Mesendoderm (in vitro differentiated cells): ENCODE data around the gene CCDC88A.
A peak's percentile ranks its signal among the peaks of the same experiment; 100 is the strongest.
"Not testable (repeated sequence)": the region's sequence is repeated elsewhere in the genome, so short reads cannot be mapped to it uniquely, and the experiment has no call there.

Experiments
- DNase-seq: peaks from one replicate; pipeline ENCODE4 v3.0.0; 2013
- H2AK5ac ChIP-seq: 2 replicates; pipeline ENCODE4 v1.6.1; 2013; ENCODE audit warnings: low read length, inconsistent platforms
- H2BK120ac ChIP-seq: 2 replicates; pipeline ENCODE4 v1.6.1; 2013; ENCODE audit warnings: low read depth, mild to moderate bottlenecking, low read length, moderate library complexity, mixed read lengths
- H2BK15ac ChIP-seq: replicated peaks from 2 replicates; pipeline ENCODE4 v1.6.1; 2013; ENCODE audit warnings: low read depth, mild to moderate bottlenecking, moderate library complexity
- H2BK5ac ChIP-seq: 2 replicates; pipeline ENCODE4 v1.6.1; 2013; ENCODE audit warnings: low read length, inconsistent platforms
- H3K18ac ChIP-seq: 2 replicates; pipeline ENCODE4 v1.6.1; 2013; ENCODE audit warnings: mild to moderate bottlenecking, low read length, mixed read lengths
- H3K23ac ChIP-seq: one replicate; pipeline ENCODE4 v1.6.1; 2013; ENCODE audit warnings: low read length
- H3K27ac ChIP-seq: 2 replicates; pipeline ENCODE4 v1.5.1; 2013; ENCODE audit warnings: low read depth, mild to moderate bottlenecking, inconsistent platforms, low read length, moderate library complexity
- H3K27me3 ChIP-seq: 2 replicates; pipeline ENCODE4 v1.6.1; 2013; ENCODE audit warnings: low read length, control low read depth, mild to moderate bottlenecking, inconsistent platforms; ENCODE audit not compliant: insufficient read depth, poor library complexity
- H3K36me3 ChIP-seq: 2 replicates; pipeline ENCODE4 v1.6.1; 2013; ENCODE audit warnings: low read length, inconsistent platforms; ENCODE audit not compliant: control insufficient read depth, insufficient read depth
- H3K4ac ChIP-seq: one replicate; pipeline ENCODE4 v1.6.1; 2013; ENCODE audit warnings: low read depth, mild to moderate bottlenecking, low read length, moderate library complexity
- H3K4me1 ChIP-seq: 2 replicates; pipeline ENCODE4 v1.6.1; 2013; ENCODE audit warnings: low read depth, low read length, inconsistent platforms; ENCODE audit not compliant: control insufficient read depth
- H3K4me2 ChIP-seq: 2 replicates; pipeline ENCODE4 v1.6.1; 2013; ENCODE audit warnings: low read length
- H3K4me3 ChIP-seq: 2 replicates; pipeline ENCODE4 v1.5.1; 2013; ENCODE audit warnings: mild to moderate bottlenecking, low read length
- H3K56ac ChIP-seq: one replicate; pipeline ENCODE4 v1.6.1; 2013; ENCODE audit warnings: low read length
- H3K79me1 ChIP-seq: 2 replicates; pipeline ENCODE4 v1.6.1; 2013; ENCODE audit warnings: low read length, inconsistent platforms
- H3K79me2 ChIP-seq: 2 replicates; pipeline ENCODE4 v1.6.1; 2013; ENCODE audit warnings: mild to moderate bottlenecking, low read length; ENCODE audit not compliant: control insufficient read depth, insufficient read depth
- H3K9ac ChIP-seq: 2 replicates; pipeline ENCODE4 v1.6.1; 2013; ENCODE audit warnings: low read length, inconsistent platforms
- H4K5ac ChIP-seq: one replicate; pipeline ENCODE4 v1.6.1; 2013; ENCODE audit warnings: low read length
- H4K8ac ChIP-seq: one replicate; pipeline ENCODE4 v1.6.1; 2013; ENCODE audit warnings: low read depth, mild to moderate bottlenecking, control low read depth, low read length, moderate library complexity
- WGBS: extraction: QIAGEN DNeasy Blood & Tissue Kit; methylation state at CpG from one replicate; pipeline ENCODE4 v1.1.7; 2013; ENCODE audit warnings: low lambda C conversion rate, missing lambda C conversion rate; ENCODE audit not compliant: insufficient coverage; ENCODE audit errors: extremely low coverage; 5-methylcytosine and 5-hydroxymethylcytosine counted together

Gene CCDC88A

GRCh38 chr2:55279214-55279835, 140.3 kb downstream of the CCDC88A start:
- not testable (repeated sequence) for H2AK5ac ChIP-seq, H4K8ac ChIP-seq, H3K18ac ChIP-seq, H3K4me3 ChIP-seq, H3K27me3 ChIP-seq, H3K9ac ChIP-seq, H3K23ac ChIP-seq, H3K4me2 ChIP-seq, H3K27ac ChIP-seq, H3K79me1 ChIP-seq, H3K4ac ChIP-seq, H4K5ac ChIP-seq, H2BK120ac ChIP-seq, H3K4me1 ChIP-seq, H2BK5ac ChIP-seq, H2BK15ac ChIP-seq, H3K36me3 ChIP-seq, H3K79me2 ChIP-seq
- H3K56ac ChIP-seq = peak overlapping the region; percentile 40
- no CpG with 5 or more reads among the region's 10 CpGs for WGBS
- peak; percentile 78 for DNase-seq

- no peak overlapping the region for H3K4me2 ChIP-seq
- H3K18ac ChIP-seq = no peak overlapping the region
- H3K79me2 ChIP-seq = no peaks in the 10 kb centered on the region
- no peak overlapping the region for H3K9ac ChIP-seq
- H3K4me1 ChIP-seq = peaks cover 3% of the 10 kb centered on the region
- no peak overlapping the region for H3K27ac ChIP-seq
- no peak overlapping the region for H2BK5ac ChIP-seq
- no peak overlapping the region for H3K56ac ChIP-seq
- H4K5ac ChIP-seq = no peak overlapping the region
- H2AK5ac ChIP-seq = no peak overlapping the region
- no peak overlapping the region for H3K4me3 ChIP-seq
- no peak overlapping the region for H3K23ac ChIP-seq
- no peak overlapping the region for H2BK15ac ChIP-seq
- H3K79me1 ChIP-seq = no peaks in the 10 kb centered on the region
- H3K36me3 ChIP-seq = no peaks in the 10 kb centered on the region
- no peak overlapping the region for H4K8ac ChIP-seq
- WGBS = no CpG with 5 or more reads among the region's 3 CpGs
- H2BK120ac ChIP-seq = no peak overlapping the region
- DNase-seq = no peak
- H3K27me3 ChIP-seq = no peaks in the 10 kb centered on the region
- H3K4ac ChIP-seq = no peak overlapping the region
These were observed 142.3 kb downstream of the CCDC88A start for GRCh38 chr2:55277310-55277709.

- not testable (repeated sequence) for H3K23ac ChIP-seq, H3K9ac ChIP-seq, DNase-seq, H2BK15ac ChIP-seq, H3K4me1 ChIP-seq, H3K27me3 ChIP-seq, H3K79me1 ChIP-seq, H4K5ac ChIP-seq, H3K4ac ChIP-seq, H3K56ac ChIP-seq, H2BK5ac ChIP-seq, H3K27ac ChIP-seq, H3K4me3 ChIP-seq, H3K18ac ChIP-seq, H2AK5ac ChIP-seq, H4K8ac ChIP-seq, H3K79me2 ChIP-seq, H3K36me3 ChIP-seq, H2BK120ac ChIP-seq, H3K4me2 ChIP-seq
- WGBS = no CpG with 5 or more reads among the region's 2 CpGs
These were observed 145.3 kb downstream of the CCDC88A start for GRCh38 chr2:55274346-55274745.

GRCh38 chr2:55269645-55269990, 150.0 kb downstream of the CCDC88A start:
- DNase-seq = no peak
- Histone ChIP-seq H3K23ac (no peak overlapping the region), H3K56ac (peak overlapping the region; percentile 82), H3K18ac (no peak overlapping the region), H2BK5ac (no peak overlapping the region), H3K4me1 (peaks cover 3% of the 10 kb centered on the region), H3K27me3 (no peaks in the 10 kb centered on the region), H2BK15ac (no peak overlapping the region), H3K9ac (peak overlapping the region; percentile 46), H2BK120ac (no peak overlapping the region), H2AK5ac (no peak overlapping the region), H4K5ac (peak overlapping the region; percentile 100), H3K27ac (no peak overlapping the region), H4K8ac (no peak overlapping the region), H3K4me3 (no peak overlapping the region), H3K79me1 (peaks cover 7% of the 10 kb centered on the region), H3K79me2 (peaks cover 5% of the 10 kb centered on the region), H3K36me3 (no peaks in the 10 kb centered on the region), H3K4ac (no peak overlapping the region), H3K4me2 (peak overlapping the region; percentile 4)
- no CpG with 5 or more reads among the region's 7 CpGs for WGBS

GRCh38 chr2:55268907-55269644, 150.6 kb downstream of the CCDC88A start, which contains the start of gene MTIF2:
Gene MTIF2 (minus strand): TSS chr2:55269231. CDS start chr2:55263858, 5,373 bp downstream.
- Histone ChIP-seq H3K4me1 (peaks cover 3% of the 10 kb centered on the region), H2BK5ac (no peak within 1 kb of the TSS), H3K27ac (peak within 1 kb of the TSS; percentile 83), H3K18ac (no peak within 1 kb of the TSS), H3K9ac (peak within 1 kb of the TSS; percentile 99), H4K5ac (peak within 1 kb of the TSS; percentile 100), H3K27me3 (no peaks in the 10 kb centered on the region), H3K4me3 (peak within 1 kb of the TSS; percentile 100), H4K8ac (peak within 1 kb of the TSS; percentile 96), H2AK5ac (no peak within 1 kb of the TSS), H3K4ac (peak within 1 kb of the TSS; percentile 17), H3K56ac (peak within 1 kb of the TSS; percentile 100), H3K36me3 (no peaks in the 10 kb centered on the region), H3K79me1 (peaks cover 7% of the 10 kb centered on the region), H3K23ac (peak within 1 kb of the TSS; percentile 94), H3K79me2 (peaks cover 5% of the 10 kb centered on the region), H2BK15ac (no peak within 1 kb of the TSS), H3K4me2 (peak within 1 kb of the TSS; percentile 98), H2BK120ac (no peak within 1 kb of the TSS)
- DNase-seq = peak; percentile 98
- no CpG with 5 or more reads among the region's 43 CpGs for WGBS
